A549 (cell line): ENCODE results near the gene GATAD2A. TPM values are rescaled to one million over a fixed set of nuclear protein-coding genes. Genes with fewer than 3 reads are reported as not detected.

Source experiments
- ATAC-seq, 2 experiments: fragments of 200-7000 bp in 1 of 2; fragments of >200 bp in 1 of 2; cut with Nextera tagmentation in 1 of 2; cut with Tn5 transposase in 1 of 2; 3 replicates each; pipeline versions ENCODE4 v1.8.0 to v1.9.1; 2018 to 2020; ENCODE audit warnings: mild to moderate bottlenecking in 1 of 2, moderate library complexity in 1 of 2
- CTCF ChIA-PET: fragments of 300-600 bp; sonication (Branson Sonifier 250); formaldehyde crosslinking; extraction: SDS; loops from one replicate; lab custom pipeline; 2021; ENCODE audit warnings: antibody characterized with exemption, inconsistent platforms; lab: Yijun Ruan, JAX
- POLR2A ChIA-PET: fragments of 350-600 bp; formaldehyde crosslinking; extraction: SDS; loops from one replicate; lab custom pipeline; 2021; ENCODE audit warnings: antibody characterized with exemption, inconsistent platforms; lab: Yijun Ruan, JAX
- DNase-seq, 2 experiments: peaks; one replicate each; pipeline versions ENCODE4 v3.0.0 to v3.0.0-alpha.2; 2011 to 2016; ENCODE audit warnings: low read depth in 1 of 2, low spot score in 1 of 2
- FAIRE-seq: peaks from 2 replicates; lab custom pipeline; 2011; peaks lifted over from hg19 to GRCh38; lab: Jason Lieb, UNC
- H3K27ac ChIP-seq, 2 experiments: fragments of >200 bp; sonication (Bioruptor Twin); formaldehyde crosslinking; 3 replicates each; pipeline ENCODE4 v1.5.1; 2016 to 2017
- H3K4me1 ChIP-seq: fragments of >200 bp; sonication (Bioruptor Twin); formaldehyde crosslinking; 3 replicates; pipeline ENCODE4 v1.6.1; 2016
- H3K4me2 ChIP-seq: fragments of >200 bp; sonication (Bioruptor Twin); formaldehyde crosslinking; 3 replicates; pipeline ENCODE4 v1.6.1; 2016
- H3K4me3 ChIP-seq: fragments of >200 bp; sonication (Bioruptor Twin); formaldehyde crosslinking; 3 replicates; pipeline ENCODE4 v1.5.1; 2016
- H3K9me3 ChIP-seq: fragments of >200 bp; sonication (Bioruptor Twin); formaldehyde crosslinking; 3 replicates; pipeline ENCODE4 v1.6.1; 2016
- BCL3 ChIP-seq: fragments of >200 bp; sonication (Bioruptor Twin); formaldehyde crosslinking; IDR thresholded peaks from 3 replicates; pipeline ENCODE4 v1.6.1; 2016
- CBX2 ChIP-seq: fragments of 200-600 bp; sonication (generic); IDR thresholded peaks from 2 replicates; pipeline ENCODE4 v1.6.1; 2016; ENCODE audit warnings: low read depth, mild to moderate bottlenecking, borderline replicate concordance
- CTCF ChIP-seq: fragments of >200 bp; sonication (Bioruptor Twin); formaldehyde crosslinking; IDR thresholded peaks from 3 replicates; pipeline ENCODE4 v1.5.1; 2016
- EP300 ChIP-seq, 2 experiments: fragments of >200 bp; sonication (Bioruptor Twin); formaldehyde crosslinking; IDR thresholded peaks; 2 replicates in 1 of 2; 3 replicates in 1 of 2; pipeline ENCODE4 v1.6.1; 2016 to 2017
- ESRRA ChIP-seq: fragments of 150-350 bp; IDR thresholded peaks from 2 replicates; pipeline ENCODE4 v1.6.1; 2014; ENCODE audit warnings: mild to moderate bottlenecking, low read length, borderline replicate concordance
- FOXS1 ChIP-seq: fragments of 250-450 bp; sonication (Bioruptor Pico); IDR thresholded peaks from 2 replicates; pipeline ENCODE4 v1.5.0; 2020; ENCODE audit warnings: mild to moderate bottlenecking, moderate library complexity
- GATA3 ChIP-seq: IDR thresholded peaks from 2 replicates; pipeline ENCODE4 v1.6.1; 2012; ENCODE audit warnings: borderline replicate concordance
- HEYL ChIP-seq: fragments of 250-450 bp; sonication (Bioruptor Pico); IDR thresholded peaks from 2 replicates; pipeline ENCODE4 v1.8.0; 2021; ENCODE audit warnings: mild to moderate bottlenecking, moderate library complexity
- HOXB13 ChIP-seq: fragments of 250-450 bp; sonication (Bioruptor Pico); IDR thresholded peaks from 2 replicates; pipeline ENCODE4 v1.5.0; 2020; ENCODE audit warnings: low read depth, mild to moderate bottlenecking, moderate library complexity
- JUN ChIP-seq, 2 experiments: fragments of >200 bp; sonication (Bioruptor Twin); formaldehyde crosslinking; IDR thresholded peaks; 2 replicates in 1 of 2; 3 replicates in 1 of 2; pipeline ENCODE4 v1.6.1; 2016 to 2017
- KDM1A ChIP-seq: fragments of 200-600 bp; sonication (generic); IDR thresholded peaks from 2 replicates; pipeline ENCODE4 v1.6.1; 2016; ENCODE audit warnings: low read depth, mild to moderate bottlenecking
- KDM5A ChIP-seq: fragments of 200-600 bp; sonication (generic); IDR thresholded peaks from 2 replicates; pipeline ENCODE4 v1.6.1; 2016; ENCODE audit warnings: antibody characterized with exemption, mild to moderate bottlenecking
- MAFK ChIP-seq: fragments of 450-650 bp; IDR thresholded peaks from 2 replicates; pipeline ENCODE4 v1.6.1; 2014; ENCODE audit not compliant: partially characterized antibody
- MAZ ChIP-seq: fragments of 150-350 bp; IDR thresholded peaks from 2 replicates; pipeline ENCODE4 v1.6.1; 2014; ENCODE audit warnings: antibody characterized with exemption, low read depth, low read length, borderline replicate concordance
- NPAS2 ChIP-seq: fragments of 250-450 bp; sonication (Bioruptor Pico); IDR thresholded peaks from 2 replicates; pipeline ENCODE4 v1.8.0; 2022; ENCODE audit warnings: mild to moderate bottlenecking, moderate library complexity, borderline replicate concordance
- RARB ChIP-seq: fragments of 250-450 bp; sonication (Bioruptor Pico); IDR thresholded peaks from 2 replicates; pipeline ENCODE4 v1.8.0; 2021; ENCODE audit warnings: mild to moderate bottlenecking, moderate library complexity
- RFX5 ChIP-seq: fragments of 450-650 bp; IDR thresholded peaks from 2 replicates; pipeline ENCODE4 v1.7.1; 2014; ENCODE audit warnings: antibody characterized with exemption, mild to moderate bottlenecking, moderate library complexity
- RNF2 ChIP-seq: fragments of 200-600 bp; sonication (generic); IDR thresholded peaks from 2 replicates; pipeline ENCODE4 v1.6.1; 2016; ENCODE audit warnings: low read depth, mild to moderate bottlenecking, antibody characterized with exemption, moderate library complexity, borderline replicate concordance
- SREBF2 ChIP-seq: fragments of 450-650 bp; IDR thresholded peaks from 2 replicates; pipeline ENCODE4 v1.6.1; 2014; ENCODE audit warnings: mild to moderate bottlenecking, moderate library complexity
- TP53 ChIP-seq: fragments of 250-450 bp; sonication (Bioruptor Pico); IDR thresholded peaks from 2 replicates; pipeline ENCODE4 v1.5.0; 2021; ENCODE audit warnings: mild to moderate bottlenecking, moderate library complexity
- USF2 ChIP-seq: fragments of 450-650 bp; IDR thresholded peaks from 2 replicates; pipeline ENCODE4 v1.6.1; 2014; ENCODE audit warnings: antibody characterized with exemption
- ZC3H11A ChIP-seq: fragments of 450-650 bp; IDR thresholded peaks from 2 replicates; pipeline ENCODE4 v1.6.1; 2014; ENCODE audit warnings: antibody characterized with exemption, mild to moderate bottlenecking
- ZNF302 ChIP-seq: fragments of 250-450 bp; sonication (Bioruptor Pico); IDR thresholded peaks from 2 replicates; pipeline ENCODE4 v1.9.0; 2021; ENCODE audit warnings: inconsistent platforms, mild to moderate bottlenecking, moderate library complexity
- ZSCAN20 ChIP-seq: fragments of 250-450 bp; sonication (Bioruptor Pico); IDR thresholded peaks from 2 replicates; pipeline ENCODE4 v1.8.0; 2022; ENCODE audit warnings: mild to moderate bottlenecking, moderate library complexity
- WGBS: methylation state at CpG from one replicate; pipeline ENCODE4 v1.1.6; 2017; ENCODE audit errors: missing lambda C conversion rate; 5-methylcytosine and 5-hydroxymethylcytosine counted together
- polyA plus RNA-seq, 4 experiments: library from polyadenylated mRNA; depleted of rRNA in 3 of 4; stranded (reverse); fragments of >200 nt; fragmentation: RNase III in 1 of 4; extraction: RNeasy Plus Mini Kit Qiagen cat#74134 plus additional on column Dnase treatment in 1 of 4; gene quantifications; 2 replicates in 3 of 4; 3 replicates in 1 of 4; pipeline ENCODE4 v1.2.3, GENCODE V29; 2011 to 2017

GATAD2A gene
- polyA plus RNA-seq, 2 of the 4 experiments (the other 2 are of a cell fraction) = 25.2 to 28.9 TPM

- no peak overlapping the region for H3K4me2 ChIP-seq
- ChIA-PET CTCF (no interaction called here), POLR2A (no interaction called here)
- WGBS = 90% methylated on average over 5 of the region's 5 CpGs
- H3K4me3 ChIP-seq = no peak overlapping the region
- no peak overlapping the region for H3K27ac ChIP-seq
- FAIRE-seq (no peak), DNase-seq (no peak), ATAC-seq (no peak)
- no peaks in the 10 kb centered on the region for H3K4me1 ChIP-seq
- no peaks in the 10 kb centered on the region for H3K9me3 ChIP-seq
- TF ChIP-seq RARB (CRISPR knock-in tag) (no peak), RFX5 (no peak), SREBF2 (no peak), NPAS2 (CRISPR knock-in tag) (no peak), HOXB13 (CRISPR knock-in tag) (no peak), BCL3 (no peak), ZC3H11A (no peak), TP53 (CRISPR knock-in tag) (no peak)
These were observed 16.7 kb downstream of the GATAD2A start for GRCh38 chr19:19422156-19422555.

GRCh38 chr19:19423322-19423721, 17.8 kb downstream of the GATAD2A start:
- TF ChIP-seq BCL3 (no peak), CBX2 (no peak), USF2 (no peak)
- H3K9me3 ChIP-seq = no peaks in the 10 kb centered on the region
- CTCF ChIA-PET = no interaction called here
- 94% methylated on average over 5 of the region's 8 CpGs for WGBS
- H3K4me3 ChIP-seq = no peak overlapping the region
- POLR2A ChIA-PET = no interaction called here
- no peak overlapping the region for H3K27ac ChIP-seq
- no peak overlapping the region for H3K4me2 ChIP-seq
- DNase-seq = no peak
- no peak for ATAC-seq
- no peaks in the 10 kb centered on the region for H3K4me1 ChIP-seq
- no peak for FAIRE-seq

GRCh38 chr19:19425170-19425875, 19.8 kb downstream of the GATAD2A start:
- WGBS = 90% methylated on average over 5 of the region's 5 CpGs
- ChIA-PET POLR2A (no interaction called here), CTCF (interaction anchor here (0.6 to 1.0 kb wide), 2 partner anchors 18 to 190 kb away, joined by 3 to 4 read pairs; no protein-coding TSS in a partner anchor)
- FAIRE-seq = no peak
- Histone ChIP-seq H3K4me3 (no peak overlapping the region), H3K4me2 (no peak overlapping the region), H3K4me1 (no peaks in the 10 kb centered on the region), H3K27ac (no peak overlapping the region), H3K9me3 (no peaks in the 10 kb centered on the region)
- ATAC-seq = no peak
- TF ChIP-seq RNF2 (no peak), GATA3 (no peak), ZSCAN20 (CRISPR knock-in tag) (no peak), RFX5 (no peak), MAFK (no peak), TP53 (CRISPR knock-in tag) (no peak), FOXS1 (no peak), ESRRA (no peak), HEYL (no peak), KDM5A (no peak), ZNF302 (no peak), KDM1A (no peak), CTCF (no peak), MAZ (no peak), JUN (IDR thresholded peaks at IDR 0.05) (no peak), NPAS2 (CRISPR knock-in tag) (no peak), EP300 (IDR thresholded peaks at IDR 0.05) (no peak)
- DNase-seq = no peak
